Naive thymus-derived CD4-positive, alpha-beta T cell (primary cell): Measurements from ENCODE around the gene ELN. TPM values are rescaled to one million over a fixed set of nuclear protein-coding genes. Genes with fewer than 3 reads are reported as not detected.

Source experiments
- ATAC-seq: fragments of 150-1000 bp; cut with Tn5 transposase; 2 replicates; pipeline ENCODE4 v1.10.0; 2021; ENCODE audit warnings: mild to moderate bottlenecking, moderate library complexity
- CTCF ChIA-PET: fragments of 350-600 bp; sonication (Branson Sonifier 250); formaldehyde crosslinking; loops from one replicate; lab custom pipeline; 2021; ENCODE audit warnings: antibody characterized with exemption; lab: Charles Lee
- POLR2A ChIA-PET: fragments of 350-600 bp; sonication (Branson Sonifier 250); formaldehyde crosslinking; loops from one replicate; lab custom pipeline; 2021; ENCODE audit warnings: antibody characterized with exemption, inconsistent platforms; lab: Charles Lee
- DNase-seq, 9 donors: peaks; one replicate each; pipeline versions ENCODE4 v3.0.0 to v3.0.0-alpha.2; 2020 to 2022; ENCODE audit warnings: mixed read lengths in 1 of 9
- H3K27ac ChIP-seq: one replicate; pipeline ENCODE4 v1.7.0; 2013; ENCODE audit warnings: mild to moderate bottlenecking, low read depth, low read length, moderate library complexity
- H3K27me3 ChIP-seq, 2 donors: one replicate each; pipeline ENCODE4 v1.7.0; 2013; ENCODE audit warnings: low read length in 2 of 2, mild to moderate bottlenecking in 2 of 2, moderate library complexity in 2 of 2; ENCODE audit not compliant: control insufficient read depth in 2 of 2, insufficient read depth in 2 of 2
- H3K36me3 ChIP-seq, 3 experiments: 1 replicate in 2 of 3; 2 replicates in 1 of 3; pipeline ENCODE4 v1.7.0; 2013; ENCODE audit warnings: low read length in 3 of 3, mild to moderate bottlenecking in 3 of 3, moderate library complexity in 1 of 3; ENCODE audit not compliant: insufficient read depth in 3 of 3, control insufficient read depth in 2 of 3
- H3K4me1 ChIP-seq, 2 donors: one replicate each; pipeline ENCODE4 v1.7.0; 2013; ENCODE audit warnings: low read length in 2 of 2, mild to moderate bottlenecking in 2 of 2, moderate library complexity in 1 of 2; ENCODE audit not compliant: control insufficient read depth in 2 of 2, insufficient read depth in 2 of 2
- H3K4me3 ChIP-seq: 2 replicates; pipeline ENCODE4 v1.7.0; 2013; ENCODE audit warnings: mild to moderate bottlenecking, low read length
- H3K9me3 ChIP-seq, 3 experiments: 1 replicate in 2 of 3; 2 replicates in 1 of 3; pipeline ENCODE4 v1.7.0; 2013; ENCODE audit warnings: low read length in 3 of 3; ENCODE audit not compliant: control insufficient read depth in 2 of 3
- H3K27ac Mint-ChIP-seq, 9 donors: one replicate each; pipeline ENCODE4 v1.8.0; 2020 to 2022; ENCODE audit warnings: mixed read lengths in 9 of 9, mild to moderate bottlenecking in 8 of 9, moderate library complexity in 5 of 9, inconsistent platforms in 2 of 9
- H3K27me3 Mint-ChIP-seq, 5 donors: one replicate each; pipeline ENCODE4 v1.8.0; 2021 to 2022; ENCODE audit warnings: mixed read lengths in 5 of 5, mild to moderate bottlenecking in 1 of 5
- H3K36me3 Mint-ChIP-seq, 5 donors: one replicate each; pipeline ENCODE4 v1.8.0; 2020 to 2022; ENCODE audit warnings: mixed read lengths in 5 of 5, mild to moderate bottlenecking in 3 of 5, inconsistent platforms in 1 of 5
- H3K4me1 Mint-ChIP-seq, 7 donors: one replicate each; pipeline ENCODE4 v1.8.0; 2020 to 2022; ENCODE audit warnings: mixed read lengths in 7 of 7, mild to moderate bottlenecking in 3 of 7, inconsistent platforms in 1 of 7
- H3K4me3 Mint-ChIP-seq, 10 donors: one replicate each; pipeline ENCODE4 v1.8.0; 2020 to 2022; ENCODE audit warnings: mild to moderate bottlenecking in 10 of 10, mixed read lengths in 10 of 10, moderate library complexity in 6 of 10, inconsistent platforms in 2 of 10
- H3K9me3 Mint-ChIP-seq, 11 donors: one replicate each; pipeline ENCODE4 v1.8.0; 2020 to 2022; ENCODE audit warnings: mixed read lengths in 11 of 11, mild to moderate bottlenecking in 4 of 11, inconsistent platforms in 1 of 11, moderate library complexity in 1 of 11
- intact Hi-C, 2 donors: fragments of 100-400 bp; cut with micrococcal nuclease; formaldehyde crosslinking; loops; one replicate each; pipeline ENCODE4 v1.15.1; 2023
- polyA plus RNA-seq, 2 donors: library from polyadenylated mRNA; unstranded; fragments of 300-500 nt; fragmentation: Illumina TruSeq; gene quantifications; one replicate each; pipeline ENCODE4 v1.2.3, GENCODE V29; 2021
- total RNA-seq, 6 experiments: library from RNA in 5 of 6; stranded (reverse) in 5 of 6; gene quantifications; 1 replicate in 5 of 6; 2 replicates in 1 of 6; pipeline ENCODE4 v1.2.3 and lab custom pipeline; 2021 to 2026

ELN gene
- total and polyA plus RNA-seq, 7 experiments from 2014 or later: 0.11 to 0.67 (median 0.66) TPM; not detected in 4

DNA sequence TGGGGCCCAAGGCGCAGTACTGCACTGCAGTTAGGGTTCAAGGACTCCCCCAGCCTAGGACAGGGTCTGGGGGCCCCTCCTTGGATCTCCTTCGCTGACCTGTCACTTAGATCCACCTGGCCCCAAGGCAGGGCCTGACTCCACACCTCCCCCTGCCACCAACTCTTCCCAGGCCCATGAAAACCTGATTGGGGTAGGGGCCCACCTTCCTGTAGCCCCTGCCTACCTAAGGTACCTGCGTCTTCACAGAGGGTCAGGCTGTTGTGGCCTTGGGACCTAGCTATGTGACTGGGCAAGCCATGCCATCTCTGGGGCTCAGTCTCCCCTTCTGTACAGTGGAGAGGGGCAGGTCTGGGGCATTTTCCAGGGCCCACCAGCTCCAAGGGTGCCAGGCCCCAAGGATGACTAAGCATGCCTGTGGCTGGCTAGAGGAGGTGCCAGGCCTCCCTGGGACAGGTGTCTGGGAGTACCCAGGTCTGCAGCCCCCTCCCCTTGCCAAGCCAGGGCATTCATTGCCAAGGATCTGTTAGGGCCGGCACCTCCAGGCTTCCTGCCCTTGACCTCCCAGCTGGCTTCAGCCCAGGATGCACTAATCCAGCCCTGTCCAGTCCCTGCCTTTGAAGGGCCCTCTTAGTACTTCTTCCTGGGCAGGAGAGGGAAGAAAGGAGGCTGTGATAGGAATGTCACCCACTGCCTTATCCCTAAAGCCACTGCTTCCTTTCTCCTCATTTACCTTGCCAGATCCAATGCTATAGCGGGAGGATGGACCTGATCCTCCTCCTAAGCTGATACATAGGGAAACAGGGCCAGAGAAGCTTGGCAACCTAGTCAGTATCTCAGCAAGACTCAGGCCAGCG lies 57.0 kb downstream of the ELN start:
- Histone ChIP-seq H3K27me3 (no peaks in the 10 kb centered on the region), H3K36me3 (no peaks in the 10 kb centered on the region), H3K9me3 (no peaks in the 10 kb centered on the region), H3K4me1 (peaks cover 7 to 11% of the 10 kb centered on the region in 2 donors), H3K27ac (peak overlapping the region; percentile 69), H3K4me3 (peak overlapping the region; percentile 44)
- CTCF ChIA-PET: interaction anchor here (1.5 kb wide), 1 partner anchor 17 kb away, joined by 4 read pairs; no protein-coding TSS in a partner anchor
- peaks cover 0 to 22% (median 6%) of the 10 kb centered on the region in 5 donors for H3K36me3 Mint-ChIP-seq
- peak overlapping the region; percentile 57 to 89 (median 80) for H3K4me3 Mint-ChIP-seq
- ATAC-seq (no peak), DNase-seq (no peak)
- no peaks in the 10 kb centered on the region for H3K9me3 Mint-ChIP-seq
- H3K4me1 Mint-ChIP-seq: peaks cover 3 to 21% (median 9%) of the 10 kb centered on the region in 7 donors
- intact Hi-C loops: loop anchor here (5.0 kb wide), 3 partner anchors 47 to 508 kb away; partner anchors contain the start of genes RFC2 (in 1 of the 2) and TBL2 (in 1 of the 2)
- H3K27me3 Mint-ChIP-seq: no peaks in the 10 kb centered on the region
- POLR2A ChIA-PET: no interaction called here
- peak overlapping the region in 7 of 9 donors; percentile 18 to 80 (median 71) for H3K27ac Mint-ChIP-seq

DNA sequence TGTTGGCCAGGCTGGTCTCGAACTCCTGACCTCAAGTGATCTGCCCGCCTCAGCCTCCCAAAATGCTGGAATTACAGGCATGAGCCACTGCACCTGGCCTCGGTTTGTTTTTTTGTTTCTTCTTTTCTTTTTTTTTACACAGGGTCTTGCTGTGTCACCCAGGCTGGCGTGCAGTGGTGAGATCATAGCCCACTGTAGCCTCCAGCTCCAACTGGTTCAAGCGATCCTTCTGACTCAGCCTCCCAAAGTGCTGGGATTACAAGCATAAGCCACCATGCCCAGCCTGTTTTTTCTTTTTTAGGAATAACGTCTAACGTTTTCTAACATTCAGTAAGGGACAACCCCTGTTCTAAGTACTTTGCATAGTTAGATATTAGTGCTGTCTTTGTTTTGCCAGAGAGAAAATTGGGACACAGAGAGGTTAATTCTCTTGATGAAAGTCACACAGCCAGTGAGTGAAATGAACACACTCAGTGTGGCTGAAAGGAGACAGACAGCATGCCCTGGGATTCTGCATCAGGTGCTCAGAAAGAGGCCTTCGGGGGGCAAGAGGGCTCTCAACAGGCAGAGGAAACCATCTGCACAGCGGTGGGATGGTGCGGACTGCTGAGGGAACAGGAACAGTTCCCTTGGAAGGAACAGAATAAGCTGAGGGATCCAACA lies 59.9 kb downstream of the ELN start:
- Mint-ChIP-seq H3K27ac (peak overlapping the region in 1 of 9 donors; percentile 55), H3K9me3 (no peaks in the 10 kb centered on the region), H3K36me3 (peaks cover 0 to 22% (median 6%) of the 10 kb centered on the region in 5 donors), H3K27me3 (no peaks in the 10 kb centered on the region), H3K4me1 (peaks cover 3 to 21% (median 10%) of the 10 kb centered on the region in 7 donors), H3K4me3 (no peak overlapping the region)
- peaks cover 7 to 11% of the 10 kb centered on the region in 2 donors for H3K4me1 ChIP-seq
- ChIA-PET POLR2A (interaction anchor here (1.2 kb wide), 1 partner anchor 87 kb away, joined by 5 read pairs; the partner anchor contains the start of gene EIF4H), CTCF (no interaction called here)
- ATAC-seq (no peak), DNase-seq (no peak)
- intact Hi-C loops: no loop called here
- H3K4me3 ChIP-seq: no peak overlapping the region
- no peaks in the 10 kb centered on the region for H3K9me3 ChIP-seq
- no peaks in the 10 kb centered on the region for H3K36me3 ChIP-seq
- no peaks in the 10 kb centered on the region for H3K27me3 ChIP-seq
- H3K27ac ChIP-seq: no peak overlapping the region

DNA sequence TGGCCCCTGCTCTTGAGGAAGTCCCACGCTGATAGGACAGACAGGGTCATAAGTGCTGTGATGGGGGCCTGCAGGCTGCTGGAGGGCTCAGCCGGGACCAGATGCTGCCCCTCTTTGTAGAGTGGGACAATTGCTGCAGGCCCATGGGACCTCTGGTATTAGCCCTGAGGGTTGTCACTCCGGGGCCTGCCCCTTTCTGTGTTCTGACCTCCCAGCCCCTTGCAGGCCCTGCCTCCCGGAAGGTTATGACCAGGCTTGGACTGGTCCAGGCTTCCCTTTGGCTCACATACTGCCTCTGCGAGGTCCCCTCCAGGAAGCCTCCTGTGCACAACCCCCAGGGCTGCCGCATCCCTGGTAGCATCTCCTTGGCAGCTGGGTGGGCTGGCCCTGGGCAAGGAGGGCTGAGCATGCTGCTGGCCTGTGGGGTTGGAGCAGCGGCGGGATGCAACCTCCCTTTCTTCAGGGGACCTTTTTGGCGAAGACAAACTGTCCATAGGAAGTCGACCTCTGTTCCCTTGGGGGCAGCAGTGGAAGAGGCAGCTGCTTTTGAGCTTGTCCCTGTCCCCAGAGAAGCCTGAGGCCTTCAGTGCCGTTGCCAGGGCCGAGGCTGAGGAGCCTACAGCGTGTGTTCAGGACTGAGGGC lies 64.5 kb downstream of the ELN start:
- peaks cover 0 to 9% (median 0%) of the 10 kb centered on the region in 3 experiments for H3K36me3 ChIP-seq
- no peaks in the 10 kb centered on the region for H3K9me3 Mint-ChIP-seq
- H3K27ac Mint-ChIP-seq: peak overlapping the region in 3 of 9 donors; percentile 41 to 71 (median 54)
- H3K36me3 Mint-ChIP-seq: peaks cover 0 to 18% (median 6%) of the 10 kb centered on the region in 5 donors
- DNase-seq (no peak), ATAC-seq (no peak)
- intact Hi-C loops: loop anchor here in 1 of 2 donors (10.0 kb wide), 1 partner anchor 202 kb away; no protein-coding TSS in a partner anchor
- CTCF ChIA-PET: no interaction called here
- H3K4me3 Mint-ChIP-seq: peak overlapping the region in 2 of 10 donors; percentile 10 to 34
- POLR2A ChIA-PET: no interaction called here
- no peak overlapping the region for H3K4me3 ChIP-seq
- peaks cover 6 to 23% (median 16%) of the 10 kb centered on the region in 7 donors for H3K4me1 Mint-ChIP-seq
- no peaks in the 10 kb centered on the region for H3K9me3 ChIP-seq
- H3K4me1 ChIP-seq: peaks cover 11 to 16% of the 10 kb centered on the region in 2 donors
- H3K27ac ChIP-seq: no peak overlapping the region
- H3K27me3 ChIP-seq: no peaks in the 10 kb centered on the region
- H3K27me3 Mint-ChIP-seq: no peaks in the 10 kb centered on the region

DNA sequence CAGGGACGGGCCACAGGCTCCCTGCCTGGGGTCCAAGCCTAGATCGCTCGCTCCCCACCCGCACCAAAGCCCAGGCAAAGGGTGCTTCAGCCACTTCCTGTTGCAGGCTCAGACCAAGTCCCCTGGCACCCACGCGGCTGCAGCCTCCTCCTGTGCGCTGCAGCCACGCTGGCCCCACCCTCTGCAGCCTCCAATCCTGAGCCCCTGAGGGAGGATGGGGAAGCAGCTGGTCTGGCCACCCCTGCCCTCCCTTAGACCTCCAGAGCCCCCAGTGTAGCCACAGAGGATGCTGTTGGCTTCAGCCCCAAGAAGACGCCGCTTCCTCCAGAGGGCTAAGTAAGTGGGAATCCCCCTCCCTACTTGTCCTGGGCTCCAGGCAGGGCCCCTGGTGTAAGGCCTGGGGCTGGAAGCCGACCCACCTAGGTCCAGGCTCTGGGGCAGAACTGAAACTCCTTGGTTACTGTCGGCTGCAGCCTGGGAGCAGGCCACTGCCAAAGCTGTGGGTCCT lies 65.0 kb downstream of the ELN start:
- Mint-ChIP-seq H3K9me3 (peaks cover 0 to 3% (median 0%) of the 10 kb centered on the region in 11 donors), H3K27ac (peak overlapping the region in 3 of 9 donors; percentile 8 to 98 (median 84)), H3K36me3 (peaks cover 3 to 20% (median 11%) of the 10 kb centered on the region in 5 donors), H3K4me3 (peak overlapping the region in 5 of 10 donors; percentile 34 to 91 (median 89)), H3K27me3 (no peaks in the 10 kb centered on the region), H3K4me1 (peaks cover 6 to 23% (median 16%) of the 10 kb centered on the region in 7 donors)
- Histone ChIP-seq H3K27me3 (no peaks in the 10 kb centered on the region), H3K36me3 (peaks cover 0 to 14% (median 0%) of the 10 kb centered on the region in 3 experiments), H3K27ac (no peak overlapping the region), H3K4me3 (no peak overlapping the region), H3K4me1 (peaks cover 11 to 16% of the 10 kb centered on the region in 2 donors), H3K9me3 (peaks cover 0 to 3% (median 0%) of the 10 kb centered on the region in 3 experiments)
- ATAC-seq (peak; percentile 19), DNase-seq (no peak)
- CTCF ChIA-PET: no interaction called here
- POLR2A ChIA-PET: interaction anchor here (1.4 kb wide), 1 partner anchor 9 kb away, joined by 5 read pairs; the partner anchor contains the start of gene LIMK1
- intact Hi-C loops: loop anchor here in 1 of 2 donors (10.0 kb wide), 1 partner anchor 202 kb away; no protein-coding TSS in a partner anchor

DNA sequence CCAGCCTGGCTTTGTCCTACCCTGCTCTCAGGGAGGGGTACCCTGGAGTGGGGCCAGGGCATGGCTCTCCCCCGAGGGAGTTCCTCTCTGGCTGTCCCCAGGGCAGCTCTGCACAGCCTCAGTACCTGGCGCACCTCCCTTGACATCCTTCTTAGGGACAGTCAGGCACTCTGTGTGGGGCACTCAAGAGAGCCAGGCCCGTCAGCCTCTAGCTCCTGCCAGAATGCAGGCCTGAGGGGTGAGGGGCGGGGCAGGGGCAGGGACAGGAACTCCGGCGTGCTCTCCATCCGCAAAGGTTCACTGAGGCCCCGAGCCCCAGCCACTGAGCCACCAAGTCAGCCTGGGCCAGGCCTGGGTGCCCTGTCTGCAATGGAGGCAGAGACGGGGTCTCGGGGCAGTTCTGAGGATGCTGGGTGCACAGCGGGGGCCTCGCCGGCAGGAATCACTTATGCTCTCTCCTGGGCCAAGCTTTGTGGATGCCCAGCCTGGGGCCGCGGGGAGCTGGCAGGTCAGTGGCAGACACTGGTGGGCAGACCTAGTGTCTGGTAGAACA lies 65.8 kb downstream of the ELN start:
- intact Hi-C loops: loop anchor here (1.0 to 10.0 kb wide), 4 partner anchors 10 to 201 kb away; partner anchors contain the start of genes LIMK1 (in 2 of the 2) and EIF4H (in 1 of the 2)
- DNase-seq (peak in 2 of 9 donors; percentile 17 to 39), ATAC-seq (peak; percentile 4)
- H3K27me3 ChIP-seq: no peaks in the 10 kb centered on the region
- H3K27me3 Mint-ChIP-seq: no peaks in the 10 kb centered on the region
- peaks cover 5 to 22% (median 15%) of the 10 kb centered on the region in 5 donors for H3K36me3 Mint-ChIP-seq
- H3K9me3 Mint-ChIP-seq: peaks cover 0 to 3% (median 0%) of the 10 kb centered on the region in 11 donors
- H3K27ac ChIP-seq: peak overlapping the region; percentile 57
- peaks cover 11 to 16% of the 10 kb centered on the region in 2 donors for H3K4me1 ChIP-seq
- peaks cover 0 to 3% (median 0%) of the 10 kb centered on the region in 3 experiments for H3K9me3 ChIP-seq
- peaks cover 6 to 23% (median 16%) of the 10 kb centered on the region in 7 donors for H3K4me1 Mint-ChIP-seq
- peak overlapping the region; percentile 59 to 98 (median 90) for H3K27ac Mint-ChIP-seq
- ChIA-PET CTCF (no interaction called here), POLR2A (interaction anchor here (1.4 kb wide), 1 partner anchor 10 kb away, joined by 5 read pairs; the partner anchor contains the start of gene LIMK1)
- H3K4me3 ChIP-seq: peak overlapping the region; percentile 77
- peaks cover 0 to 18% (median 0%) of the 10 kb centered on the region in 3 experiments for H3K36me3 ChIP-seq
- H3K4me3 Mint-ChIP-seq: peak overlapping the region; percentile 83 to 91 (median 88)
